Measurements from ENCODE around the gene DHRSX.

DNA sequence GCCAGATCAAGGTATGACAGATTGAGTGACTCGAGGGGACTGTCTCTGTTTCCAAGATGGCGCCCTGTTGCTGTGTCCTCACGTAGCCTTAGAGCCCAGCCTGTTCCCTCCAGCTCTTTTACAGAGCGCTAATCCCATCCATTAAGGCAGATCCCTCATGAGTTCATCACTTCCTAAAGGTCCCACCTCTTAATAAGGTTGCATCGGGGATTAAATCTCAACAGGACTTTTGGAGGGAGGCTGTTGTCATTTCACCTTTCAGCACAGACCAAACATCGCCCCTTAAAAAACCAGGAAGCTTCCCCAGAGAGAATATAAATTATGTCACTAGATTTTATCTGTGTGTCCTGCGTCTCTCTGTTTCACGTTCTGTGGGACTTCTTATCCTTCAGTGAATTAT lies 32.6 kb upstream of the DHRSX start:
- no peak for TF ChIP-seq POLR2A (IDR thresholded peaks at IDR 0.05)
- TF ChIP-seq, protein P1, sequence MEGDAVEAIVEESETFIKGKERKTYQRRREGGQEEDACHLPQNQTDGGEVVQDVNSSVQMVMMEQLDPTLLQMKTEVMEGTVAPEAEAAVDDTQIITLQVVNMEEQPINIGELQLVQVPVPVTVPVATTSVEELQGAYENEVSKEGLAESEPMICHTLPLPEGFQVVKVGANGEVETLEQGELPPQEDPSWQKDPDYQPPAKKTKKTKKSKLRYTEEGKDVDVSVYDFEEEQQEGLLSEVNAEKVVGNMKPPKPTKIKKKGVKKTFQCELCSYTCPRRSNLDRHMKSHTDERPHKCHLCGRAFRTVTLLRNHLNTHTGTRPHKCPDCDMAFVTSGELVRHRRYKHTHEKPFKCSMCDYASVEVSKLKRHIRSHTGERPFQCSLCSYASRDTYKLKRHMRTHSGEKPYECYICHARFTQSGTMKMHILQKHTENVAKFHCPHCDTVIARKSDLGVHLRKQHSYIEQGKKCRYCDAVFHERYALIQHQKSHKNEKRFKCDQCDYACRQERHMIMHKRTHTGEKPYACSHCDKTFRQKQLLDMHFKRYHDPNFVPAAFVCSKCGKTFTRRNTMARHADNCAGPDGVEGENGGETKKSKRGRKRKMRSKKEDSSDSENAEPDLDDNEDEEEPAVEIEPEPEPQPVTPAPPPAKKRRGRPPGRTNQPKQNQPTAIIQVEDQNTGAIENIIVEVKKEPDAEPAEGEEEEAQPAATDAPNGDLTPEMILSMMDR (IDR thresholded peaks at IDR 0.05): no peak
- no peak for TF ChIP-seq POLR2AphosphoS5 (IDR thresholded peaks at IDR 0.05)

Measured in breast epithelium (tissue), 3 donors.